Right forelimb (tissue), 1 donor: Measurements from ENCODE around the gene URAD.

ENCODE experiments used
- DNase-seq: peaks from one replicate; pipeline ENCODE4 v3.0.0-alpha.2; 2018

URAD gene

GRCh38 chr13:27997904-27998522, 9.5 kb upstream of the URAD start:
- DNase-seq, result no peak

DNA sequence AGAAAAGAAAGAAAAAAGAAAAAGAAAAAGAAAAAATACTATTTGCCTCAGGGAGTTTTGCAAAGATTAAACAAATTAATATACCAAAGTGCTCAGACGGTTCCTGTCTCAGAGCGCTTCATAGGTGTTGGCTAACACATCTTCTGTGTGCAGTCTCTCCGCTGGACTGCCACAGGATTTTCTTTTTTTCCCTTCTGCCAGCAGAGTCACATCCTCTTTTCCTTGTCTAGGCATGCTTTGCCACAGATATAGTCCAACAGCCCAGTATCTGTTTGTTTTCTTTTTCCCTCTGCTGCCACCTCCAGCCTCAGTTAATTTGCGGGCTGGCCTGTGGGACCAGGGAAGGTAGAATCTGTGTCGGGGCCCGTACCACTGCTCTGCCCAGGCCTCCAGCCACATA, 3.4 kb upstream of the URAD start:
- DNase-seq, result no peak

DNA sequence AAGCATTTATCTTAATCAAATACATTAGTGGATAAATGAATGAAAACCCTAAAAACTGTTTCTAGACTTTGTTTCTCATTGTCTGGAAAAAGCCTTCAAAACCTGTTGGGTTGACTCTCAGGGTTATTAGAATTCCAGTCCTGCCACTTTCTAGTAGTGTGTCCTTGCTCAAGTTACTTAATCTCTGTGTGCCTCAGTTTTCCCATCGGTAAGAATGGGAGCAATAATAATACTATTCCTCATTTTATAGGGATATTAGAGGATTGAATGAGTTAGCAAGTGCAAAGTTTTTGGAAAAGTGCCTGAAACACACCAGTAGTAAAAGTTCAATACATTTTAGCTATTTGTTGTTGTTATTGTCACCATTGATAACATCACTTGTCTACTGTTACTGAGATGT, 2.9 kb downstream of the URAD start:
- DNase-seq, result no peak

GRCh38 chr13:27982361-27982760, 6.1 kb downstream of the URAD start:
- no peak for DNase-seq

DNA sequence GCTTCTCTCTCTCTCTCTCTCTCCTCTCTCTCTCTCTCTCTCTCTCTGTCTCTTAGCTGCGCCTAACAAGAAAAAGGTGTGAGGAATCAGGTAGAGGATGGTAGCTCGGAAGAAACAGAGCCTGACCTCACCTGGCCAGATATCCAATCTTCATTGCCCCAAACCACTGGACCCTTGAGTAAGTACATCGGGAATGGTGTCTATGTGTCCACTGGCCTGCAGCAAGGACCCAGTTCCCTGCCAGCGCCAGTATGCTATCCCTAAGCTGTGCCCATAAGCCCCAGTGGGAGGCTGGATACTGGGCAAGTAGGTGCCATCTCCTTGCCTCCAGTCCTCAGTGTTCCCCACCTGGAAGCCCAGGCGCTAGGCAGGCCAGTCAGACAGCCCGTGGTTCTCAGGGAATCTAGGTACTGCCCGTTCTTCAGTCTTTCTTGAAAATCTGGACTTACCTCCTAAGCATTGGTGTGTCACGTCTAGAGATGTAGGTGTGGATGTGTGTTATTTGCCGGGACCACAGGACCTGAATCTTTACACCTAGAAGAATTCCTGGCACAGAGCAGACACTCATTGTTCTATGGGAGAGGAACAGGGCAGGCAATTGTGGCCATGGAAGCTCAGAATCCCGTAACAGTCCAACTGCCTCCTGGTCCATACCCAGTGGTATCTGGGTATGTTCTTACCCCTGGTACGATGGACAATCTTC, 7.3 kb downstream of the URAD start:
- no peak for DNase-seq

DNA sequence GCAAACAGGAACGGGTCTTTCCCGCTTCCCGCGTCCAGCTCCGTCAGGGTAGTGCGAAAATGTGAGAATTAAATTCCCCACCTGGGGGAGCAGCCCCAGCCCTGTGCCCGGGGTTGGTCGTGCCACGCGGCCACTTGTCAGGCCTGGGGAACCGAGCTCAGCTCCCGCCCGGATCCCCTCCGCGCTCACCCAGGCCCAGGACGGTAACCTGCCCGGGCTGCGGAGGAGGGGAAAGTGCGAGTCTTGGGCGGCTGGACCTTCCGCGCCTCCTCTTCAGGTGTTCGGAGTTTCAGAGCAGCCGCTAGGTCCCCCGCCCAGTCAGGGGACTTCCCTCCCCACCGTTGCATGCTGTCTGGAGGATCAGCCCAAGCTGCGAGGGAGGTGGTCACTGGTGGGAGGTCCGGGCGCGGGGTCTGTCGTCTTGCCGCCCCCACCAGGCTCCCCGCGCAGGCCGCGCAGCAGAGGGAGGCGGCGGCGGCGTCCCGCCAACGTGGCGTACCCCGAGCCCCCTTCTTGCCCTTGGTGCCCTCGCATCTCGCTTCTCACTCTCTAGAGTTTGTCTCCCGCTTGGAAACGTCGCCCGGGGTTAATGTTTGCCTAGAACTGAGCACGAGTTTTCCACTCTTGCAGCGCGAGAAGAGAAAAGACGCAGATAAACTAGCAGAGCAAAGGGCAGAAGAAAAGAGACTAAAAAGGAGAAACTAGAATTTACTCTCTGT, 8.1 kb downstream of the URAD start:
- DNase-seq, result no peak

DNA sequence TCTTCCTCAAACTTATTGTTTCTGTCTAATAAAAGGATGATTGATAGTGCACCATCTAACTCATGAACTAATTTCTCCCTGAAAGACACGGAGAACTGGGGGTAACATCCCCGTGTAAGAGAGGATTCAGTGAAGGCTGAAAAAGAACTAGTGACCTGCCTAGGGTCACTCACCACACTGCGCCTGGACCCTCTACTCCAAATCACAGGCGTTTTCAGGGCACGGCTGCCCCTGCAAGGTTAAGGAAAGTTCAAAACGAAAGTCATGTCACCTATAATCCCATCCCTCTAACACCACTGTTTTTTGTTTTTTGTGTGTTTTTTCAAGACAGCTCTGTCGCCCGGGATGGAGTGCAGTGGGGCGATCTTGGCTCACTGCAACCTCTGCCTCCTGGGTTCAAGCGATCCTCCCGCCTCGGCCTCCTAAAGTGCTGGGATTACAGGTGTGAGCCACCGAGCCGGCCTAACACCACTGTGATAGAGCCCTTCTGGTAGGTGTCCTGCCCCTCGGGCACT, 8.7 kb downstream of the URAD start:
- no peak for DNase-seq

DNA sequence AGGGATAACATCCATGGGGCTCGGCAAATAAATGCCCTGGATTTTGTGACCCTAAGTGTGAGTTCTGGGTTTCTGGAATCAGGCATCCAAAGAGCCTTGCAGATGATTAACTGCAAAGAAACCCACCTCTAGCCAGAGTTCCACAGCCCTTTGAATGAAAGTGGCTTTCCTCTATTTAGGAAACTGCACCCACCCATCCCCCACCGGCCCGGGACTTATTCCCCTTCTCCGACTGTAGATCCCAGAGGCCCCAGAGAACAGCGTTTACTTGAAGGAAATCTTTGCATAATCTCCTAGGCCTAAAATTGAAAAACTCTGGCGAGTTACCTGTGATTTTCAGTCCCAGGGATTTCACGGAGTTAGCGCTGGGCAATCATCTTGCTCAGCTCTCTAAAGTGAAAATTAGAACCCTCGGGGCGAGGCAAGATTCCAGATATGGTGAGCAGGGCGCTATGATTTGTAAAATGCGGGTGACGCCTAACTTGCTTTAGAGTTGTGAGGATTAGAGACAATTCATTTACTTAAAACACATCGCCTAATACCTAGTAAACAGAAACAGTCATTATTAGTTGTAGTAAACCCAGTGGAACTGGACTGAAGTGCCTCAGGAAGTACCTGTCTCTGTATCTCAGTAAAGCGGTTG, 9.4 kb downstream of the URAD start:
- DNase-seq, result no peak

DNA sequence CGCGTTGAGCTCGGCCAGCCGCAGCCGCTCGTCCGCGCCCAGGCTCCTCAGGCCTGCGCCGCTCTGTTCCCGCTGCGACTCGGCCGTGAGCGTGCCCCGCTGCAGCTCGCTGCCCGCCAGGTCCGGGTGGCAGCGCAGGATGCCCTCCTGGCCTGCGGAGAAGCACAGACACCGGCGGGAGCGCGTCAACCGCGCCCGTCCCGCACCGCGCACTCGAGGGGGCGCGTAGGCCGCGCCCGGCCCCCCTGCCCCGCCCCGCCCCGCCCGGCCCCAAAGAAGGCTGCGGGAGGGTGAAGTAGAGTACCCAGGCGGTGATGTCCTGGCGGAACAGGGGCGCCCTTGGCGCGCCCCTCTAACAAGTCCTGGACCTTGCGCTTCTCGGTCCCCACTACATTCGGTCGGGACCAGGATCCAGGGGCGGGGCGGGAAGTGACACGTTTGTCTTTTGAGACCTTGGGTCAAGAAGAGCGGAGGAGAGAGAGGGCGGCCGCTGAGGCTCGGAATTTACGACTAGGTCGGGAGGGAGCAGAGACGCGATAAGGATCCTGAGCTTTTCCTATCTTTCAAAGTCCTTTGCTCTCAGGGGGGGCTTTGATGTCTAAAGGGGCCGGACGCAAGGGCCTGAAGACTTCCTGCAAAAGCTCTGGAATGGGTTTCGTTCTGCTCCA, 10.1 kb downstream of the URAD start:
- no peak for DNase-seq

GRCh38 chr13:27977476-27978300, 10.8 kb downstream of the URAD start:
- no peak for DNase-seq

DNA sequence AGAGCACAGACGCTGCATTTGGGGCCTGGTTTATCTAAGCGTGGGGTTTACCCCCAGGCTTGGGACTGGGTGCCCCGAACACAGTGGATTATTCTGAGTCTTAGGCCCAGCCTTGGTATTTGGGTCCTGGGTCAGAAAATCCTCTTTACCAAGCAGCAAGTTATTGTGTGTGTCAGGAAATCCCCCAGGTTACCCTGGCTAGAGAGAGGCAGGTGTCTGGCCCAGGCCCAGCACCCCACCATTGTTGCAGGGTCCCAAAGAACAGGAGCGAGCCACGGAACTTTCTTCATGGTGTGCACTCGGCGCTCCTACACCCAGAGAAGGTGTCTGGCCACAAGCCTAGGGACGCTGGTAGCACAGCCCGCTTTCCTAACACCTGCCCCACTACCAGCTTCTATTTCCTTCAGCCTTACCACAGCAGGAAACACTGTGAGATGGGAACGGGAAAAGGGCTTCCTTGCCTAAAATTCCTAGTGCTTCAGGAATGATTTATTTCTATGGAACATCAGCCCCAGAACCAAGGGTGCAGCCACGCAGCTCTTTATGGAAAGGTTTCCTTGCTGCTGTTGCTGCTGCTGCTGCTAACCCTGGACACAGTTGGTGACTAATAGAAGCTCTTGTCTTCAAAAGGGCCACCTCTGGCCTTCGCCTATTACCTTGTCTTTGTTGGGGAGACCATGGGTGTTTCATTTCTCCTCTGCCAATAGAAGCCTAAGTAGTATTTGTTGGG, 12.0 kb downstream of the URAD start:
- no peak for DNase-seq

- DNase-seq, result no peak
Observed at GRCh38 chr13:27975564-27976361, 12.7 kb downstream of the URAD start.

- DNase-seq, result no peak
Observed at GRCh38 chr13:27973961-27974662, 14.4 kb downstream of the URAD start.

DNA sequence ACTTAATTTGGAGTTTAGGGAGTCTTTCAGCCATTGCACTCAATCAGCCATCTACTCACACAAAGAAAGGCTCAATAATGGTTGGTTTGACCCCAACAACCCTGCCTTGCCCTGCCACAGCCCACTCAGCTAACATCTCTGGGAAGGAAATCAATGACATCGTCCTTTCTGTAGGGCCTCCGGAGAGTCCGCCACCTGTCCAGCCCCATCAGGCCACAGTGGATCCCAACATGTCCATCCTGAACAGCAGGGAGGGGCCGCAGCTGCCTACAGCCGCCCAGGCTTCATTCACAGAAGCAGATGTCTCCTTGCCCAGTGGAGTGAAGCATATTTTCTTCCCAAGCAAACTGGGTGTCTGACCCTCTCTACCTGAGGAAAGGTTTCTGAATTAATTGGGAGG, 15.2 kb downstream of the URAD start:
- DNase-seq, result no peak

GRCh38 chr13:27972478-27972820, 16.0 kb downstream of the URAD start:
- no peak for DNase-seq

DNA sequence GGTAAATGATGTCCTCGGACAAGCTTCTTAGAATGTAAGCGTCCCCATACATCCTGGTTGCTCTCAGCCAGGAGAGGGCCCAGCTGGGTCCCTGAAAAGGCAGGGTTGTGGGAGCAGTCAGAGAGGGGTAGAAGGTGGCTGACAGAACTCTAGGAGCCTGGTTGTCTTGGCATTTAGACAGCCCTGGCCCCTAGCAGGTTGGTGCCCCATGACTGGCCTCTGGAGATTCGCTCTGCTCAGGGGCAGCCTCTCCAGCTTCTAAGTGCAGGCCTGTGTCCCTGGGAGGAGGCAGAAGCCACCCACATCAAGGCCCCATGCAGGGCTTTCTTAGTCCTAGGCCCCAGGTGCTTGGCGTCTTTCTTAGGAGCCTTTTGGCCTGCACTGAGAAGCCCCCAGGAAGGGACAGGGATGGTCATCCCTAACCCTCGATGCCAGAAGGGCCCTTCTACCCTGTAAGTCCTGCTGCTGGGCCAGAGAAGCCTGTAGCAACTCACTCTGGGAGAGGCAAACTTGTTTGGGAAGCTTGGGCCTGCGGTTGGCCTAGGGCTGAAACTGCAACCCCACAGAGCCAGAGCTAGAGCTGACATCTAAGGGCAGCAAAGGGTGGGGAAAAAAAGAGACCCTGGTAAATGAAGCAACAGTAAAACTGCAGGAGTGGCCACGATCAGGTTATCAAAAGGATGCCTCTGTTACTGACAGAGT, 16.6 kb downstream of the URAD start:
- DNase-seq, result no peak

- no peak for DNase-seq
Observed at GRCh38 chr13:27971236-27971645, 17.3 kb downstream of the URAD start.

DNA sequence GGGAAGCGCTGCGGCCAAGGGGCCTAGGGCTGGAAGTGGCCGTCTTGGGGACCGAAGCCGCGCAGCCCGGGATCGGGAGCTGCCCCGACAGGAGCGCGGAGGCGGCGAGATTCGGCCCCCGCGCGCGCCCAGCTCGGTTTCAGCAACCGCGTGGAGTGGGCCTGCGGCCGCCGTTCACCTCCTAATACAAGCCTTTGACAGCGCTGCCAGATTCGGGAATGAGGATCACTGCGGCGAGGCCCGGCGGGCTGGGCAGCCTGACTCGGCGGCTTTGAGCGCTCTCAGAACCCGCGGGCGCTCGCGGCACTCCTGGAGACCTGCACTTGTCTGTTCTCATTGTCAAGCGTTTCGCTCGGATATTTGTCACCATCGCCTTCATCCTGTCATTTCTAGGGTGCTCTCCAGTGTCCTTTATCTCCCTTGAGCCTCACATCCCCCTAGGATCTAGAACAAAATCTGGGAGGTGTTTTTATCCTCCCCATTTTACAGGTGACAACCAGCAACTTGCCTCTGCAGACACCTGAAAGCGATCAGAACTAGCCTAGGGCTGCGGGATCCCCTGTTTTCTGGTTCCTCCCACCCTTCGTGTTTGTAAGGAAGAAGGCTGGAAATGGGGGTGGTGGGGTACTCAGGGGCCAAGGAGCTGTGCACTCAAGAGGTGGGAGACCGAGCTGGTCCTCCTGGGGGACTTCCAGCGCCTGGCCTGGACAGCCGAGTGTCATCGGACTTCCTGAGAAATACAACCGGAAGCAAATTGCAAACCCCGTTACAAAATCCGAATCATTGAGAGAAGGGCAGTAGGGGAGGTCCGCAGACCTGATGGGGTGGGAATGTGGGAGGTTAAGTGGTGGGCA, 17.9 kb downstream of the URAD start:
- DNase-seq, result no peak
